ENCODE results near the gene RPS6KA2.

RPS6KA2 gene

GRCh38 chr6:166514196-166514595 lies 112.9 kb downstream of the RPS6KA2 start:
- H3K27ac ChIP-seq = no peak overlapping the region
- no peak for DNase-seq (ENCODE audit: low read depth, low spot score)

- no peak for DNase-seq (ENCODE audit: low read depth, low spot score)
- no peak overlapping the region for H3K27ac ChIP-seq
Measured at GRCh38 chr6:166512567-166512966, 114.5 kb downstream of the RPS6KA2 start.

GRCh38 chr6:166511316-166511715 lies 115.7 kb downstream of the RPS6KA2 start:
- no peak for DNase-seq (ENCODE audit: low read depth, low spot score)
- no peak overlapping the region for H3K27ac ChIP-seq

GRCh38 chr6:166509193-166509592 lies 117.9 kb downstream of the RPS6KA2 start:
- H3K27ac ChIP-seq = no peak overlapping the region
- no peak for DNase-seq (ENCODE audit: low read depth, low spot score)

- no peak for DNase-seq (ENCODE audit: low read depth, low spot score)
- no peak overlapping the region for H3K27ac ChIP-seq
Measured at GRCh38 chr6:166508726-166509125, 118.3 kb downstream of the RPS6KA2 start.

GRCh38 chr6:166507809-166508564 lies 119.1 kb downstream of the RPS6KA2 start:
- H3K27ac ChIP-seq = no peak overlapping the region

GRCh38 chr6:166507380-166507779 lies 119.7 kb downstream of the RPS6KA2 start:
- DNase-seq (ENCODE audit: low read depth, low spot score) = no peak
- H3K27ac ChIP-seq = no peak overlapping the region

More at GRCh38 chr6:166507809-166508564, 119.1 kb downstream of the RPS6KA2 start:
- no peak for DNase-seq (ENCODE audit: low read depth, low spot score)

GRCh38 chr6:166505133-166505905 lies 121.7 kb downstream of the RPS6KA2 start:
- H3K27ac ChIP-seq = no peak overlapping the region
- no peak for DNase-seq (ENCODE audit: low read depth, low spot score)

GRCh38 chr6:166504100-166504499 lies 123.0 kb downstream of the RPS6KA2 start:
- no peak overlapping the region for H3K27ac ChIP-seq

GRCh38 chr6:166503167-166503744 lies 123.8 kb downstream of the RPS6KA2 start:
- no peak for DNase-seq (ENCODE audit: low read depth, low spot score)
- no peak overlapping the region for H3K27ac ChIP-seq

More at GRCh38 chr6:166504100-166504499, 123.0 kb downstream of the RPS6KA2 start:
- no peak for DNase-seq (ENCODE audit: low read depth, low spot score)

GRCh38 chr6:166502453-166502852 lies 124.6 kb downstream of the RPS6KA2 start:
- H3K27ac ChIP-seq = no peak overlapping the region
- DNase-seq (ENCODE audit: low read depth, low spot score) = no peak

- no peak for DNase-seq (ENCODE audit: low read depth, low spot score)
- no peak overlapping the region for H3K27ac ChIP-seq
Measured at GRCh38 chr6:166501246-166501645, 125.8 kb downstream of the RPS6KA2 start.

- no peak for DNase-seq (ENCODE audit: low read depth, low spot score)
- no peak overlapping the region for H3K27ac ChIP-seq
Measured at GRCh38 chr6:166500246-166500645, 126.8 kb downstream of the RPS6KA2 start.

- DNase-seq (ENCODE audit: low read depth, low spot score) = no peak
- H3K27ac ChIP-seq = no peak overlapping the region
Measured at GRCh38 chr6:166499350-166500163, 127.5 kb downstream of the RPS6KA2 start.

GRCh38 chr6:166498661-166499349 lies 128.2 kb downstream of the RPS6KA2 start:
- no peak overlapping the region for H3K27ac ChIP-seq
- DNase-seq (ENCODE audit: low read depth, low spot score) = no peak

GRCh38 chr6:166498228-166498627 lies 128.8 kb downstream of the RPS6KA2 start:
- no peak overlapping the region for H3K27ac ChIP-seq
- DNase-seq (ENCODE audit: low read depth, low spot score) = no peak

GRCh38 chr6:166497087-166497899 lies 129.8 kb downstream of the RPS6KA2 start:
- H3K27ac ChIP-seq = no peak overlapping the region
- no peak for DNase-seq (ENCODE audit: low read depth, low spot score)

GRCh38 chr6:166496460-166496859 lies 130.6 kb downstream of the RPS6KA2 start:
- DNase-seq (ENCODE audit: low read depth, low spot score) = no peak
- no peak overlapping the region for H3K27ac ChIP-seq

All from epithelial cell of prostate (primary cell).